ENCODE measurements around the gene RRP1B. TPM values are rescaled to one million over a fixed set of nuclear protein-coding genes. Genes with fewer than 3 reads are reported as not detected.

Gene RRP1B
- total RNA-seq, 1 donor from 2014 or later = 20.8 TPM

DNA sequence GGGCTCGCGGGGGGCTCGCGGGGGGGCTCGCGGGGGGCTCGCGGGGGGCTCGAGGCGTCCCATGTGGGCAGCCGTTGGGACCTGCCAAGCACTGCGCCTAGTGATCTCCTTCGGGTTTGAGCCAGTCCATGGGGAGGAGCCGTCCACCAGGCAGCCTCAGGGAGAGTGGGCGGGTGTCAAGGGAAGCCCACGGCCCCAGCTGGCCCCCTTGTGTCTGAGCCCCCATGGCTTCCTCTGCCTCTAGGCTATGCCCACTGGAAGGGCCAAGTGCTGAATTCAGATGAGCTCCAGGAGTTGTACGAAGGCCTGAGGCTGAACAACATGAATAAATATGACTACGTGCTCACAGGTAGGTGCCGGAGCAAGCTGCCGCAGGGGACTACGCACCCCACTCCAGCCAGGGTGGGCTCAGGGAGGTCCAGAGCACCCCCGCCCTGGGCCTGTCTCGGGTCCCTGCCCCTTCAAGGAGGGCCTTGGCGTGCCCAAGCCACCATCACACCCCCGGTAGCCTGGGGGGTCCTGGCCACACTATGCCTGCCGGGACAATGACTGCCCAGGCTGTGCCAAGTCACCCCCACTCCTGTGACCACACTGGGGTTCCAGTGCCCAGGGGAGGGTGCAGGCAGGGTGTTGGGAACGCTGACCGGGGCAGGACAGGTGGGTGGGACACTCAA is 82.2 kb downstream of the RRP1B start:
- DNase-seq (ENCODE audit: low read depth in 2 of 2) = no peak

DNA sequence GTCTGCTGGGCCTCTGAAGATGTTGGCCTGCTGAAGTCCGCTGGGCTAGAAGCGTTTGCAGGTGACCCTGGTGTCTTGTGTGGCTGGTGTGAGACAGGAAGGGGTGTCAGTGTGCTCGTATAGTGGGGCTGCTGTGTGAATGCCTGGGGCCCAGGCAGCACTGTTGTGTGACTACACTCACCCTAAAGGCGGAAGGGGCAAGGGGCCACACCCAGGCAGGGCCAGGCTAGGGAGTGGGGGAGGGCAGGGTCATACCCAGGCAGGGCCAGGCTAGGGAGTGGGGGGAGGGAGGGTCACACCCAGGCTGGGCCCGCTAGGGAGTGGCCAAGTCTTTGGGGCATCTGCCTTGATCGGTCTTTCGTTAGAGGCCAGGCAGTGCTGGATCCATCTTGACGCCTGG is 84.6 kb downstream of the RRP1B start:
- no peak for DNase-seq (ENCODE audit: low read depth in 2 of 2)

DNA sequence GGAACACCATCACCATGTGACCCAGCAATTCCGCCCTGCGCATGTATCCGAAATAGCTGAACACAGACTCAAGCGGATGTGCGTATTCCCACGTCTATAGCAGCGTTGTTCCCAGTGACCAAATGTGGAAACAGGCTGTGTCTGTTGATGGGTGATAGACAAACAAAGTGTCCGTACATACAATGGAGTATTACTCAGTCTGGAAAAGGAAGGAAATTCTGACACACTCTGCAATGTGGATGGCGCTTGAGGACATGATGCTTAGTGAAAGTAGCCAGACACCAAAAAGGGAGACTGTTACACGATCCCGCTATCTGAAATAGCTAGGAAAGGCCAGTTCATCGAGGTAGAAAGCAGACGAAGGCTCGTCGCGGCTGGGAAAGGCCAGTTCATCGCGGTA is 85.4 kb downstream of the RRP1B start:
- no peak for DNase-seq (ENCODE audit: low read depth in 2 of 2)

Other genes with a start within 250 kb of the RRP1B start
- gene SIK1, start 232.4 kb upstream of the RRP1B start, total RNA-seq = 0.65 and 4.0 TPM in 2 replicates
- gene HSF2BP, start 72 bp upstream of the RRP1B start, total RNA-seq = 0.20 and 0.44 TPM in 2 replicates
- gene PDXK, start 59.6 kb downstream of the RRP1B start, total RNA-seq = 20.7 and 23.6 TPM in 2 replicates
- 13.1 and 23.0 TPM in 2 replicates for gene CSTB, start 116.7 kb downstream of the RRP1B start, total RNA-seq
- 11.1 and 13.9 TPM in 2 replicates for gene RRP1, start 130.0 kb downstream of the RRP1B start, total RNA-seq
- gene AGPAT3, start 205.7 kb downstream of the RRP1B start, total RNA-seq = 27.0 and 39.7 TPM in 2 replicates